Activated CD4-positive, CD25-positive, alpha-beta regulatory T cell treated with anti-CD3 and anti-CD28 coated beads, Interleukin-2, amount 50 U/mL, for 24 hours (primary cell): ENCODE results near the gene EXOC3L1.
A peak's percentile ranks its signal among the peaks of the same experiment; 100 is the strongest.

Experiments
- ATAC-seq, 2 donors: fragments of 150-1000 bp; cut with Tn5 transposase; one replicate each; pipeline ENCODE4 v1.10.0; 2021; ENCODE audit warnings: mild to moderate bottlenecking in 1 of 2, moderate library complexity in 1 of 2

EXOC3L1 gene

GRCh38 chr16:67213197-67214019 lies 23.5 kb upstream of the EXOC3L1 start:
- no peak for ATAC-seq

GRCh38 chr16:67212766-67213165 lies 22.8 kb upstream of the EXOC3L1 start:
- ATAC-seq = no peak

DNA sequence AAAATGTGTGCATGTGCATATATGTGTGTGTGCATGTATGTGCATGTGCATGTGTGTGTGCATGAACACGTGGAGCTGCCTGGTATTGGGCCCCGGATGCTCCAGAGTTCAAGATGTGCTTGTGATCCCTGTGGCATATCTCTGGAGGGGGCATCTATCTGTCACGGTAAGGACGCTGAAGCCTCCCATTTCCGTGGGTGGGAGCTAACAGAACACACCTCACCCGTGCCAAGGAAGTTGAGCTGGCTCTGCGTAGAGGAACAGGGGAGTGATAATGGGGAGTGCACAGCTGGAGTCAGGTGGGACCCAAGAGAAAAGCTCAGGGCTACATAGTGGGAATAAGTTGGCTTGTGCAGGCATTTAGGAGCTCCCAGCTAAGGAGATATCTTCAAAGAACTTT lies 21.7 kb upstream of the EXOC3L1 start:
- no peak for ATAC-seq

DNA sequence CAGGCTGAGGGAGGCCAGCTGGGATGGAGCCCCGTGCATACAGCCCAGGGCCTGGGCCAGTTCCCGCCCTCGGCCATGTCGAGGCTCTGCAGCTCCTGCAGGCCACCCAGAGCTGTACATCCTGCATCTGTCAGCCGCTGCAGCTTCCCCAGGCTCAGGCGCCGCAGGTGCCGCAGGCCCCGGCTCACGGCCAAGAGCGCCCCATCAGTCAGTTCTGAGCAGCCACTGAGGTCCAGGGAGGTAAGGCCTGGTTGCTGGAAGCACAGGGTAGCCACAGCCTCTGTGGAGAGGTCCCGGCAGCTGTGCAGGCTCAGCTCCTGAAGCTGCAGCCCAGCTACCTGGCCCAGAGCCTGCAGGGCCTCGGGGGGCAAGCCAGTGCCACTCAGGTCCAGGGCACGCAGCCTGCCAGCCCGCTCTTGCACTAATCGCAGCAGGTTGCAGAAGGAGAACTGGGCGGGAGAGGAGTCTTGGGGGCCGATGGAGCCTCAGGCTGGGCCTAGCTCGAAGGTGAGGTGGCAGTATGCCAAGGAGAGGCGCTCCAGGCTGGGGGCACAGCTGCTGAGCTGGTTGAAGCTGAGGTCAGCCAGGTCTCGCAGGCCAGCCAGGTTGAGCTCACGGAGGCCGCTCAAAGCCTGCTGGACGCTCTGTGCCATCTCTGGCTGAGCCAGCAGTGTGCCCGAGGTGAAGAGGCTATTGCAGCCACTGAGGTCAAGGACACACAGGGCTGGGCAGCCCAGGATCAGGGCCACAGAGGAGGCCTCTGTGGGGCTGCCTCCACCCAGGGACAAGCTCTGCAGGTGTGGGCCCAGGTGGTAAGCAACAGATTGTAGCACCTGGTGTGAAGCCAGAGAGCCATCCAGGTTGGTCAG lies 20.4 kb upstream of the EXOC3L1 start:
- ATAC-seq = no peak

- ATAC-seq = no peak
Observed at GRCh38 chr16:67209565-67209964, 19.6 kb upstream of the EXOC3L1 start.

GRCh38 chr16:67208154-67208896 lies 18.4 kb upstream of the EXOC3L1 start:
- ATAC-seq = no peak

DNA sequence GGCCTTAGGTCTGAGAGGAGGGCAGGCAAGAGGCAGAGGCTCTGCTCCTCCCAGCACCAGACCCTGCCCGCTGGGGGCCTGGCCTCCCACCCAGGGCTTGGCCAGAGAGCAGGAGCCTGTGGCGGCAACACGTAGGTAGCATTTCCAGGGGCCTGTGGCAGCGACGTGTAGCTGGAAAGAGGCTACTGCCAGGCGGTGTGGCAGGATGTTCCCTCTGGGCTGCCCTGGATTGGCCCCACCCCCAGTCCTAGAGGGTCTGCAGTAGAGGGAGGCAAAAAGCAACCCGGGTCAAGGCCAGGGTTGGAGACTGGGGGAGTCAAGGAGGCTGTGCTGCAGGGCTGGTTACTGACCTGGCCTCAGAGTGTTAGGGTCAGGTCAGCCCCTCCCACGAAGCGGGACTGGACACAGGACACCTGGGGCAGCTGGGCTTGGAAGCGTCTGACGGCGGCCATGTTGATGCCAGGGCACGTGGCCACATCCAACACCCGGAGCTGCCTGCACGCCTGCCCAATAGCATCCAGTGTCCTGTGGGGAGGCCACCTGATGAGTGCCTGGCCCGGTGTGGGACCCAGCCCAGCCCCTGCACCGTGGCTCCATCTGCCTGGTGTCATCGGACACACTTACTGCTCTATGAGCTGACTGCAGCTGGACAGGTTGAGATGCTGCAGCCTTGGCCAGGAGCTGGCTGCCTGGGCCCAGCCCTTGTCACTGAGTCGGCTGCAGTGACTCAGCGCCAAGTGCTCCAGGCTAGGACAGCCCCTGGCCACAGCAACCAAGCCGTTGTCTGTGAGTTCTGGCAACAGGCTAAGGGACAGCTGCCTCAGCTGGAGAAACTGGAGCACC lies 17.5 kb upstream of the EXOC3L1 start:
- no peak for ATAC-seq

GRCh38 chr16:67206838-67207248 lies 16.9 kb upstream of the EXOC3L1 start:
- no peak for ATAC-seq

DNA sequence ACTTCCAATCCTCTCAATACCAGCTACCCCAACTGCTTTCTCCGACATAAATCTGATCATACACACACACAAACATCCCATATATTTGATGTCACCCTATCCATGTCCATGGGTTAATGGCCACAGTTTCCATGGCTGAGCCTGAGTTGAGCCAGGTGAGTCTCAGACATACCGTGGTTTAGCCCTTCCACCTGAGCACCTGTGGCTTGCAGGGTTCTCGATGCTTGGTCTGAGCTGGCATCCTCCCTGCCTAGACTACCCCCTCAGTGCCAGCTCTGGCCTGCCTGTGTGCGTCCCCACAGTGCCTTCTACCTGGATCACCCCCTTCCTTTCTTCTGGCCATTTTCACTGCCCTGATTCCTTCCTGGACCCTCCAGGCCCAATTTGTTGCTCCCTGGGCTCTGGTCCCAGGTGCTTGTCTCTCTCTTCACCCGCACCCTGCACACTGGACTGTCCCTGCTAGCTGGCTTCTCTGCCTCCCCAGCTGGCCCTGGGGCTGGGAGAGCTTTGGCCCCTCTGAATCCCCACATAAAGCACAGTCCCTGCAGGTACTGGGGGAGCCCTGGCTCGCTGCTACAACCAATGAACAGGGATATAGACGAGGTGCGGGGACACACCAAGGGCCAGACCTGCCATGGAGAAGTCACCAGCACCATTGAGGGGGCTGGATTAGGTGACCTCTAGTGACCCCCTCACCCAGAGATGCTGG lies 16.3 kb upstream of the EXOC3L1 start:
- no peak for ATAC-seq

DNA sequence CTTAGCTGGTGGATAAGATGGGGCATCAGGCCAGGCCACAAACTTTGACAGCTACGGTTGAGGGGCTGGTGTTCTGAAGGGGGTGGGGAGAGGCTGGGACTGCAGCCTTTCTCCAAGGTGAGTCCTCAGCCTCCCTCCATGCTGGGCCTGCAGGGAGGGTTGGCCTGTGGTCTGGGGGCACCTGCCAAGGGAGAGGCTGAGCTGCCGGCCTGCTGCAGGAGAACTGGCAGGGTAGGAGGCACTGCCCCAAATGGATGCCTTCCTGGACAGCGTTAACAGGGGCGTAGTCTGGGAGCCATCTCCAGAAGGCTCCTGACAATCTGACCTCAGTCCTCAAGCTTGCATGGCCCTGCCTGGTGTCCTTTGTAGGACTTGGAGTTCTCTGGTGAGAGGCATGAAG lies 14.1 kb upstream of the EXOC3L1 start:
- ATAC-seq = no peak

DNA sequence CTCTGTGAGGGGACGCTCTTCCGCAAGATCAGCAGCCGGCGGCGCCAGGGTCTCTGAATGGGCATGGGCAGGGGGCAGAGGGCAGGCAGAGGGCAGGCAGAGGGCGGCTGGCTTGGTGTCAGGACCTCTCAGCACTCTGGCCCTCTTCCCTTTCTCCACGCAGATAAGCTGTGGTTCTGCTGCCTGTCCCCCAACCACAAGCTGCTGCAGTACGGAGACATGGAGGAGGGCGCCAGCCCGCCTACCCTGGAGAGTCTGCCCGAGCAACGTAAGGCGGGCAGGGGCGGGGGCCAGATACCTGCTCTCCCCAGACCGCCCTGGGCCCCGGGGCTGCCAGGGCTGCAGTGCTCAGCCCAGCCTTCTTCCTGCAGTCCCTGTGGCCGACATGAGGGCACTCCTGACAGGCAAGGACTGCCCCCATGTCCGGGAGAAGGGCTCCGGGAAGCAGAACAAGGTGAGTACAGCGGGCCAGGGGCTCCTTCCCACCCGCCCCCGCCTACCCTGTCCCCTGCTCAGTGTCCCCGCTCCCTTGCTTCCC lies 13.1 kb upstream of the EXOC3L1 start:
- ATAC-seq = no peak

DNA sequence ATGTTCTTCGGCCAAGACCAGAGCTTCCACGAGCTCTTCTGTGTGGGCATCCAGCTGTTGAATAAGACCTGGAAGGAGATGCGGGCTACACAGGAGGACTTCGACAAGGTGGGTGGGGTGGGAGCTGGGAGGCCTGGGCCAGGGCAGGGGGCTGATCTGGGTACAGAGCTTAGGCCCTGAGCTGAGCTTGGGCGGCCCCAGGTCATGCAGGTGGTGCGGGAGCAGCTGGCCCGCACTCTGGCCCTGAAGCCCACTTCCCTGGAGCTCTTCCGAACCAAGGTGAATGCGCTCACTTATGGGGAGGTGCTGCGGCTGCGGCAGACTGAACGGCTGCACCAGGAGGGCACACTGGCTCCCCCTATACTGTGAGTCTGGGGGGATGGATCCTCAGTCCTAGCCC lies 12.5 kb upstream of the EXOC3L1 start:
- no peak for ATAC-seq

DNA sequence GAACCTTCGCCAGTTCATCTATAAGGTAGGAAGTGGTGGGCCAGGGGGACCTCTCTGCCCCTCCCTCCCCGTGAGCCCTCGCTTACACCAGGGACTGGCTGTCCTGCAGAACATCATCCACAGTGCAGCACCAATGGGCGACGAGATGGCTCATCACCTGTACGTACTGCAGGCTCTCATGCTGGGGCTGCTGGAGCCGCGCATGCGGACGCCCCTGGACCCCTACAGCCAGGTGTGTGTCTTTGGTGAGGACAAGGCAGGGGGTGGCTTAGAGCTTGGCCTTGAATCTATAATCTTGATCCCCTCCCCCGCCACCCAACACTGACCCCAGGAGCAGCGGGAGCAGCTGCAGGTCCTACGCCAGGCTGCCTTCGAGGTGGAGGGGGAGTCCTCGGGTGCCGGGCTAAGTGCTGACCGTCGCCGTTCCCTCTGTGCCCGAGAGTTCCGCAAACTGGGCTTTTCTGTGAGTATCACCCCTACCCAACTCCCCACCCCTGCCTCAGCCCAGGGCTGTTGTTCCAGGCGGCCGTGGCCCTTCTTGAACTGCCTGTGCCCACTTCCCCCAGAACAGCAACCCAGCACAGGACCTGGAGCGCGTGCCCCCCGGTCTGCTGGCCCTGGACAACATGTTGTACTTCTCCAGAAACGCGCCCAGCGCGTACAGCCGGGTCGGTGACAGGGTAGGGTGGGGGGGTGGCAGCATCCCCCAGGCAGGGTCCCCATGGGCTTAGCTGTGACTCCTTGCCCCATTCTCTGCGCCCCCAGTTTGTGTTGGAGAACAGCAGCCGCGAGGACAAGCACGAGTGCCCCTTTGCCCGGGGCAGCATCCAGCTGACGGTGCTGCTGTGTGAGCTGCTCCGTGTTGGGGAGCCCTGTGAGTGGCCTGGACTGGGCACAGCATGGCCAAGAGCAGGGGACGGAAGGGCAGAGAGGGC lies 11.7 kb upstream of the EXOC3L1 start:
- ATAC-seq = no peak

GRCh38 chr16:67200491-67200890 lies 10.6 kb upstream of the EXOC3L1 start:
- no peak for ATAC-seq

- ATAC-seq = no peak
Observed at GRCh38 chr16:67199808-67200198, 9.9 kb upstream of the EXOC3L1 start.

- ATAC-seq = no peak
Observed at GRCh38 chr16:67199011-67199807, 9.3 kb upstream of the EXOC3L1 start, which contains the start of gene ELMO3. Gene ELMO3 (plus strand): TSS chr16:67199131. CDS start chr16:67199327, 196 bp downstream.

- peak; percentile 48 to 58 for ATAC-seq
Observed at GRCh38 chr16:67198238-67198734, 8.3 kb upstream of the EXOC3L1 start.

DNA sequence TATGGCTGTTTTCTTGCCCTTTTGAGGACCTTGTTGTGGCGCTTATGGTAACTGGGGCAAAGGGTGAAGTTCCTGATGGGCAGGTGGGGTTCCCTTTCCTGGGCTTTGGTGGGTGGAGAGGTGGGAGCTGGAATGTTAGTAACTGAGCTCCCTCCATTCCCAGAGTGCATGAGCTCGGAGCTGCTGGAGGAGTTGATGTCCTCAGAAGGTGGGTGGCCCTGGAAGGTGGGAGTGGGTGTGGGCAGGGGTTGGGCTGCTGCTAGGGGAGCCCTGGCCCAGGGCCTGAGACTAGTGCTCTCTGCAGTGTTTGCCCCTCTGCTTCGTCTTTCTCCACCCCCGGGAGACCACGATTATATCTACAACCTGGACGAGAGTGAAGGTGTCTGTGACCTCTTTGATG lies 7.8 kb upstream of the EXOC3L1 start:
- peak in 1 of 2 donors; percentile 3 for ATAC-seq

- no peak for ATAC-seq
Observed at GRCh38 chr16:67196881-67197280, 6.9 kb upstream of the EXOC3L1 start.
